Measurements from ENCODE around the gene CALCOCO1. TPM values are rescaled to one million over a fixed set of nuclear protein-coding genes. Genes with fewer than 3 reads are reported as not detected.

Gene CALCOCO1
- total and polyA plus RNA-seq, 2 of the 13 experiments (the other 11 are each of a cell fraction or from before 2014, with no cell fraction given) = 7.7 to 47.7 TPM

DNA sequence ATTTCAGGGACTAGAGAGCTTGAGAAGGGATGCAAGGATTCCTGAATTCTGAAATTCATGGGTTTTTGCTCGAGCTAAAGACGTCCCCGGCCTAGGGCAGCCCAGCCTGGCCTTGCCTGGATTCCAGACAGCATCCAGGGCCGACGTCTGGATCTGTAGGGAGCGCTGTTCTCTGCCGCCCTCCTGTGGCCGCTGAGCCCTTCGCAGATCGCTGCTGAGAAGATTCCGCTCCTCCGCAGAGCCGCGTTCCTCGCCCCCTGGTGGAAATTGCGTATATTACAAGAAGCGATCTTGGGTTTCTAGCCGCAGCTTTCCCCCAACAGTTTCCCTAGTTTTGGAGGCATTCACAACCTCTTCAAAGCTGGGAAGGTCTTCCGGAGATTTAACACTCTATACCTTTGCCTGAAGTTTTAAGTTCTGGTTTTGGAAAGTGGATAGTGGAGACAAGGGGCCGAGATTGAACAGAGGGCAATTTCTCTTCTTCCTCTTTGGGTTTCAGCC, 19.4 kb upstream of the CALCOCO1 start (continued):
- TF ChIP-seq MTERF4 (CRISPR knock-in tag; IDR thresholded peaks at IDR 0.05) = no peak
- TF ChIP-seq, protein P1, sequence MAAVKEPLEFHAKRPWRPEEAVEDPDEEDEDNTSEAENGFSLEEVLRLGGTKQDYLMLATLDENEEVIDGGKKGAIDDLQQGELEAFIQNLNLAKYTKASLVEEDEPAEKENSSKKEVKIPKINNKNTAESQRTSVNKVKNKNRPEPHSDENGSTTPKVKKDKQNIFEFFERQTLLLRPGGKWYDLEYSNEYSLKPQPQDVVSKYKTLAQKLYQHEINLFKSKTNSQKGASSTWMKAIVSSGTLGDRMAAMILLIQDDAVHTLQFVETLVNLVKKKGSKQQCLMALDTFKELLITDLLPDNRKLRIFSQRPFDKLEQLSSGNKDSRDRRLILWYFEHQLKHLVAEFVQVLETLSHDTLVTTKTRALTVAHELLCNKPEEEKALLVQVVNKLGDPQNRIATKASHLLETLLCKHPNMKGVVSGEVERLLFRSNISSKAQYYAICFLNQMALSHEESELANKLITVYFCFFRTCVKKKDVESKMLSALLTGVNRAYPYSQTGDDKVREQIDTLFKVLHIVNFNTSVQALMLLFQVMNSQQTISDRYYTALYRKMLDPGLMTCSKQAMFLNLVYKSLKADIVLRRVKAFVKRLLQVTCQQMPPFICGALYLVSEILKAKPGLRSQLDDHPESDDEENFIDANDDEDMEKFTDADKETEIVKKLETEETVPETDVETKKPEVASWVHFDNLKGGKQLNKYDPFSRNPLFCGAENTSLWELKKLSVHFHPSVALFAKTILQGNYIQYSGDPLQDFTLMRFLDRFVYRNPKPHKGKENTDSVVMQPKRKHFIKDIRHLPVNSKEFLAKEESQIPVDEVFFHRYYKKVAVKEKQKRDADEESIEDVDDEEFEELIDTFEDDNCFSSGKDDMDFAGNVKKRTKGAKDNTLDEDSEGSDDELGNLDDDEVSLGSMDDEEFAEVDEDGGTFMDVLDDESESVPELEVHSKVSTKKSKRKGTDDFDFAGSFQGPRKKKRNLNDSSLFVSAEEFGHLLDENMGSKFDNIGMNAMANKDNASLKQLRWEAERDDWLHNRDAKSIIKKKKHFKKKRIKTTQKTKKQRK (IDR thresholded peaks at IDR 0.05; ENCODE audit: low read length) = no peak
- no peak for TF ChIP-seq PCBP2 (optimal IDR thresholded peaks at IDR 0.05; ENCODE audit: low read depth, low read length, poor library complexity, severe bottlenecking)
- 0 out of 2 replicates have a peak, but pooled peaks have one; percentile 32 for TF ChIP-seq PHF8 (CRISPR knock-in tag; IDR thresholded peaks at IDR 0.05)
- peak; percentile 43; the same call in 1 of the 2 replicates for TF ChIP-seq HINFP (CRISPR knock-in tag; IDR thresholded peaks at IDR 0.05; ENCODE audit: low read depth)
- TF ChIP-seq THAP8 (CRISPR knock-in tag; IDR thresholded peaks at IDR 0.05; ENCODE audit: borderline replicate concordance) = no peak
- TF ChIP-seq JUNB (CRISPR knock-in tag; IDR thresholded peaks at IDR 0.05; ENCODE audit: borderline replicate concordance) = no peak
- no peak for TF ChIP-seq AGO2 (optimal IDR thresholded peaks at IDR 0.05; ENCODE audit: low read depth, low read length)
- TF ChIP-seq, protein P2, sequence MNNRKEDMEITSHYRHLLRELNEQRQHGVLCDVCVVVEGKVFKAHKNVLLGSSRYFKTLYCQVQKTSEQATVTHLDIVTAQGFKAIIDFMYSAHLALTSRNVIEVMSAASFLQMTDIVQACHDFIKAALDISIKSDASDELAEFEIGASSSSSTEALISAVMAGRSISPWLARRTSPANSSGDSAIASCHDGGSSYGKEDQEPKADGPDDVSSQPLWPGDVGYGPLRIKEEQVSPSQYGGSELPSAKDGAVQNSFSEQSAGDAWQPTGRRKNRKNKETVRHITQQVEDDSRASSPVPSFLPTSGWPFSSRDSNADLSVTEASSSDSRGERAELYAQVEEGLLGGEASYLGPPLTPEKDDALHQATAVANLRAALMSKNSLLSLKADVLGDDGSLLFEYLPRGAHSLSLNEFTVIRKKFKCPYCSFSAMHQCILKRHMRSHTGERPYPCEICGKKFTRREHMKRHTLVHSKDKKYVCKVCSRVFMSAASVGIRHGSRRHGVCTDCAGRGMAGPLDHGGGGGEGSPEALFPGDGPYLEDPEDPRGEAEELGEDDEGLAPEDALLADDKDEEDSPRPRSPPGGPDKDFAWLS (CRISPR knock-in tag; IDR thresholded peaks at IDR 0.05; ENCODE audit: borderline replicate concordance) = no peak
- no peak for TF ChIP-seq NR3C1 (CRISPR knock-in tag; IDR thresholded peaks at IDR 0.05)
- TF ChIP-seq TOPORS (CRISPR knock-in tag; IDR thresholded peaks at IDR 0.05) = no peak
- TF ChIP-seq ZNF496 (CRISPR knock-in tag; IDR thresholded peaks at IDR 0.05; ENCODE audit: insufficient replicate concordance) = no peak
- TF ChIP-seq TEAD3 (CRISPR knock-in tag; optimal IDR thresholded peaks at IDR 0.05; ENCODE audit: borderline replicate concordance) = peak; percentile 90
- TF ChIP-seq ZNF780A (CRISPR knock-in tag; IDR thresholded peaks at IDR 0.05) = no peak
- TF ChIP-seq ATF5 (CRISPR knock-in tag; IDR thresholded peaks at IDR 0.05; ENCODE audit: low read depth) = no peak
- TF ChIP-seq SYNCRIP (IDR thresholded peaks at IDR 0.05; ENCODE audit: insufficient read depth, low read depth, low read length) = no peak
- TF ChIP-seq ZNF343 (CRISPR knock-in tag; IDR thresholded peaks at IDR 0.05) = peak; percentile 75; the same call in 1 of the 2 replicates
- no peak for TF ChIP-seq SP2 (CRISPR knock-in tag; IDR thresholded peaks at IDR 0.05)
- TF ChIP-seq ZNF557 (CRISPR knock-in tag; IDR thresholded peaks at IDR 0.05) = no peak
- TF ChIP-seq GATA4 (IDR thresholded peaks at IDR 0.05; ENCODE audit: borderline replicate concordance, low read depth) = no peak
- TF ChIP-seq ZNF530 (CRISPR knock-in tag; IDR thresholded peaks at IDR 0.05; ENCODE audit: low read depth) = no peak
- no peak for TF ChIP-seq ZNF3 (CRISPR knock-in tag; IDR thresholded peaks at IDR 0.05)

All from HepG2 (cell line).